H9 (cell line): ENCODE measurements around the gene TMEM61. TPM values are rescaled to one million over a fixed set of nuclear protein-coding genes. Genes with fewer than 3 reads are reported as not detected.

Experiments
- DNase-seq: peaks from one replicate; pipeline ENCODE4 v3.0.0-alpha.2; 2017
- H2AFZ ChIP-seq: one replicate; pipeline ENCODE4 v1.6.1; 2013; ENCODE audit warnings: mild to moderate bottlenecking, low read length, control low read depth, moderate library complexity
- H2AK5ac ChIP-seq: 2 replicates; pipeline ENCODE4 v1.6.1; 2013; ENCODE audit warnings: low read length, control low read depth, mixed read lengths; ENCODE audit not compliant: insufficient read length
- H2BK120ac ChIP-seq: one replicate; pipeline ENCODE4 v1.6.1; 2013; ENCODE audit warnings: low read depth, mild to moderate bottlenecking, low read length, control low read depth, inconsistent platforms; ENCODE audit not compliant: poor library complexity, severe bottlenecking
- H2BK12ac ChIP-seq: 2 replicates; pipeline ENCODE4 v1.6.1; 2013; ENCODE audit warnings: low read length, control low read depth, mixed read lengths, low read depth; ENCODE audit not compliant: insufficient read length
- H2BK15ac ChIP-seq: 2 replicates; pipeline ENCODE4 v1.6.1; 2013; ENCODE audit warnings: low read depth, low read length, control low read depth
- H2BK20ac ChIP-seq: one replicate; pipeline ENCODE4 v1.6.1; 2013; ENCODE audit warnings: low read depth, mild to moderate bottlenecking, low read length, control low read depth, inconsistent platforms; ENCODE audit not compliant: poor library complexity, severe bottlenecking
- H2BK5ac ChIP-seq: 2 replicates; pipeline ENCODE4 v1.6.1; 2013; ENCODE audit warnings: low read length, control low read depth, mixed read lengths; ENCODE audit not compliant: insufficient read length
- H3K14ac ChIP-seq: 2 replicates; pipeline ENCODE4 v1.6.1; 2013; ENCODE audit warnings: low read length, control low read depth; ENCODE audit not compliant: insufficient read depth
- H3K18ac ChIP-seq: 2 replicates; pipeline ENCODE4 v1.6.1; 2013; ENCODE audit warnings: low read depth, mild to moderate bottlenecking, mixed read lengths, low read length, control low read depth; ENCODE audit not compliant: insufficient read length
- H3K23ac ChIP-seq: 2 replicates; pipeline ENCODE4 v1.6.1; 2013; ENCODE audit warnings: low read length, control low read depth, mixed read lengths, low read depth; ENCODE audit not compliant: insufficient read length
- H3K23me2 ChIP-seq: 2 replicates; pipeline ENCODE4 v1.6.1; 2013; ENCODE audit warnings: low read depth, mild to moderate bottlenecking, mixed read lengths, low read length, control low read depth; ENCODE audit not compliant: insufficient read length, poor library complexity, severe bottlenecking
- H3K27ac ChIP-seq: 2 replicates; pipeline ENCODE4 v1.5.1; 2013; ENCODE audit warnings: low read length, control low read depth, mixed read lengths, low read depth; ENCODE audit not compliant: insufficient read length
- H3K27me3 ChIP-seq: 2 replicates; pipeline ENCODE4 v1.6.1; 2013; ENCODE audit warnings: low read length, control low read depth, inconsistent platforms; ENCODE audit not compliant: insufficient read depth
- H3K4ac ChIP-seq: 2 replicates; pipeline ENCODE4 v1.6.1; 2013; ENCODE audit warnings: low read depth, mild to moderate bottlenecking, control low read depth, inconsistent platforms, low read length, moderate library complexity
- H3K4me1 ChIP-seq: 2 replicates; pipeline ENCODE4 v1.6.1; 2013; ENCODE audit warnings: low read length, control low read depth, inconsistent platforms; ENCODE audit not compliant: insufficient read depth
- H3K4me2 ChIP-seq: 2 replicates; pipeline ENCODE4 v1.6.1; 2013; ENCODE audit warnings: low read length, control low read depth, mixed read lengths; ENCODE audit not compliant: insufficient read length, insufficient read depth
- H3K56ac ChIP-seq: 2 replicates; pipeline ENCODE4 v1.6.1; 2013; ENCODE audit warnings: low read depth, mild to moderate bottlenecking, mixed read lengths, low read length, control low read depth; ENCODE audit not compliant: insufficient read length
- H3K79me1 ChIP-seq: 2 replicates; pipeline ENCODE4 v1.6.1; 2013; ENCODE audit warnings: low read depth, mild to moderate bottlenecking, moderate library complexity, low read length, control low read depth, inconsistent platforms; ENCODE audit not compliant: insufficient read depth, poor library complexity, severe bottlenecking
- H3K79me2 ChIP-seq: 2 replicates; pipeline ENCODE4 v1.6.1; 2013; ENCODE audit warnings: low read length, control low read depth, inconsistent platforms; ENCODE audit not compliant: insufficient read depth
- H3K9ac ChIP-seq: 2 replicates; pipeline ENCODE4 v1.6.1; 2013; ENCODE audit warnings: low read length, control low read depth, mixed read lengths; ENCODE audit not compliant: insufficient read length; ENCODE audit errors: extremely low read depth
- H3K9me3 ChIP-seq: one replicate; pipeline ENCODE4 v1.6.1; 2013; ENCODE audit warnings: low read depth, low read length, inconsistent platforms; ENCODE audit not compliant: control insufficient read depth
- H3T11ph ChIP-seq: one replicate; pipeline ENCODE4 v1.6.1; 2013; ENCODE audit warnings: mild to moderate bottlenecking, low read length, control low read depth, inconsistent platforms
- H4K20me1 ChIP-seq: one replicate; pipeline ENCODE4 v1.6.1; 2013; ENCODE audit not compliant: control insufficient read depth, insufficient read length, insufficient read depth
- H4K5ac ChIP-seq: 2 replicates; pipeline ENCODE4 v1.6.1; 2013; ENCODE audit warnings: low read depth, mild to moderate bottlenecking, mixed read lengths, low read length, control low read depth; ENCODE audit not compliant: insufficient read length
- H4K8ac ChIP-seq: replicated peaks from 2 replicates; pipeline ENCODE4 v1.6.1; 2013; ENCODE audit warnings: low read length, control low read depth, mixed read lengths, low read depth; ENCODE audit not compliant: insufficient read length
- H4K91ac ChIP-seq: 2 replicates; pipeline ENCODE4 v1.6.1; 2013; ENCODE audit warnings: low read depth, mild to moderate bottlenecking, moderate library complexity, mixed read lengths, low read length, control low read depth; ENCODE audit not compliant: insufficient read length
- H3K27ac Mint-ChIP-seq, 3 experiments: 2 replicates in 2 of 3; 3 replicates in 1 of 3; pipeline ENCODE4 v1.8.0; 2020 to 2021; ENCODE audit warnings: mixed read lengths in 3 of 3, mild to moderate bottlenecking in 1 of 3, moderate library complexity in 1 of 3
- H3K27me3 Mint-ChIP-seq: 2 replicates; pipeline ENCODE4 v1.8.0; 2021; ENCODE audit warnings: low read depth, mild to moderate bottlenecking, moderate library complexity, mixed read lengths
- H3K36me3 Mint-ChIP-seq, 3 experiments: 2 replicates in 2 of 3; 3 replicates in 1 of 3; pipeline ENCODE4 v1.8.0; 2020 to 2021; ENCODE audit warnings: low read depth in 3 of 3, mixed read lengths in 3 of 3; ENCODE audit not compliant: insufficient read depth in 1 of 3
- H3K4me1 Mint-ChIP-seq, 2 experiments: 2 replicates each; pipeline ENCODE4 v1.8.0; 2020; ENCODE audit warnings: mixed read lengths in 2 of 2
- H3K4me3 Mint-ChIP-seq, 2 experiments: 2 replicates in 1 of 2; 3 replicates in 1 of 2; pipeline ENCODE4 v1.8.0; 2020 to 2021; ENCODE audit warnings: mild to moderate bottlenecking in 2 of 2, mixed read lengths in 2 of 2, moderate library complexity in 1 of 2
- H3K9me3 Mint-ChIP-seq, 2 experiments: 2 replicates in 1 of 2; 3 replicates in 1 of 2; pipeline ENCODE4 v1.8.0; 2020; ENCODE audit warnings: mild to moderate bottlenecking in 2 of 2, mixed read lengths in 2 of 2, moderate library complexity in 1 of 2
- WGBS: extraction: QIAGEN DNeasy Blood & Tissue Kit; methylation state at CpG from one replicate; pipeline ENCODE4 v1.1.7; 2013; ENCODE audit warnings: missing lambda C conversion rate, low lambda C conversion rate, mixed read lengths; ENCODE audit not compliant: insufficient read length; ENCODE audit errors: extremely low coverage; 5-methylcytosine and 5-hydroxymethylcytosine counted together
- total RNA-seq: library from RNA; stranded (reverse); gene quantifications from 2 replicates; pipeline ENCODE4 v1.2.1, GENCODE V29; 2021
- TF ChIP-seq, protein P1 (sequence below): fragments of 200-600 bp; sonication (generic); conservative IDR thresholded peaks from 3 replicates; pipeline ENCODE4 v1.8.0; 2021; ENCODE audit warnings: antibody characterized with exemption, mild to moderate bottlenecking

The TMEM61 gene
- total RNA-seq, 1 experiment from 2014 or later: 0.61 TPM

GRCh38 chr1:54955359-54955758, 25.1 kb upstream of the TMEM61 start:
- Histone ChIP-seq H3K23me2 (no peaks in the 10 kb centered on the region), H2BK12ac (no peak overlapping the region), H3K27ac (no peak overlapping the region), H4K5ac (no peak overlapping the region), H3K18ac (no peak overlapping the region), H3K14ac (no peak overlapping the region), H3K4me1 (no peaks in the 10 kb centered on the region; the same call in 1 of the 2 replicates), H3K9me3 (peaks cover 25% of the 10 kb centered on the region), H3T11ph (no peak overlapping the region), H3K4me2 (no peak overlapping the region), H2AK5ac (no peak overlapping the region), H3K9ac (no peak overlapping the region), H3K79me2 (no peaks in the 10 kb centered on the region), H2BK120ac (no peak overlapping the region), H2AFZ (no peak overlapping the region), H2BK20ac (no peak overlapping the region), H4K20me1 (no peaks in the 10 kb centered on the region), H3K56ac (no peak overlapping the region), H2BK15ac (no peak overlapping the region), H4K91ac (no peak overlapping the region), H4K8ac (no peak overlapping the region), H3K23ac (no peak overlapping the region), H3K4ac (no peak overlapping the region), H3K79me1 (no peaks in the 10 kb centered on the region), H2BK5ac (no peak overlapping the region), H3K27me3 (no peaks in the 10 kb centered on the region)
- no peak for DNase-seq
- Mint-ChIP-seq H3K27me3 (no peaks in the 10 kb centered on the region; the same call in 1 of the 2 replicates), H3K4me3 (no peak overlapping the region), H3K36me3 (peaks cover 21 to 57% (median 30%) of the 10 kb centered on the region in 3 experiments), H3K4me1 (peaks cover 19 to 22% of the 10 kb centered on the region in 2 experiments), H3K9me3 (peaks cover 45 to 52% of the 10 kb centered on the region in 2 experiments), H3K27ac (no peak overlapping the region)
- TF ChIP-seq, protein P1, sequence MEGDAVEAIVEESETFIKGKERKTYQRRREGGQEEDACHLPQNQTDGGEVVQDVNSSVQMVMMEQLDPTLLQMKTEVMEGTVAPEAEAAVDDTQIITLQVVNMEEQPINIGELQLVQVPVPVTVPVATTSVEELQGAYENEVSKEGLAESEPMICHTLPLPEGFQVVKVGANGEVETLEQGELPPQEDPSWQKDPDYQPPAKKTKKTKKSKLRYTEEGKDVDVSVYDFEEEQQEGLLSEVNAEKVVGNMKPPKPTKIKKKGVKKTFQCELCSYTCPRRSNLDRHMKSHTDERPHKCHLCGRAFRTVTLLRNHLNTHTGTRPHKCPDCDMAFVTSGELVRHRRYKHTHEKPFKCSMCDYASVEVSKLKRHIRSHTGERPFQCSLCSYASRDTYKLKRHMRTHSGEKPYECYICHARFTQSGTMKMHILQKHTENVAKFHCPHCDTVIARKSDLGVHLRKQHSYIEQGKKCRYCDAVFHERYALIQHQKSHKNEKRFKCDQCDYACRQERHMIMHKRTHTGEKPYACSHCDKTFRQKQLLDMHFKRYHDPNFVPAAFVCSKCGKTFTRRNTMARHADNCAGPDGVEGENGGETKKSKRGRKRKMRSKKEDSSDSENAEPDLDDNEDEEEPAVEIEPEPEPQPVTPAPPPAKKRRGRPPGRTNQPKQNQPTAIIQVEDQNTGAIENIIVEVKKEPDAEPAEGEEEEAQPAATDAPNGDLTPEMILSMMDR: no peak
- WGBS: no CpG with 5 or more reads among the region's 1 CpG
